Limb (tissue), 2 donors: ENCODE results near the gene ST3GAL5.
"Not testable (repeated sequence)": the region's sequence is repeated elsewhere in the genome, so short reads cannot be mapped to it uniquely, and the experiment has no call there.

Source experiments
- DNase-seq, 2 donors: peaks; one replicate each; pipeline ENCODE4 v3.0.0-alpha.2; 2016; ENCODE audit errors: extremely low spot score in 2 of 2

Gene ST3GAL5

DNA sequence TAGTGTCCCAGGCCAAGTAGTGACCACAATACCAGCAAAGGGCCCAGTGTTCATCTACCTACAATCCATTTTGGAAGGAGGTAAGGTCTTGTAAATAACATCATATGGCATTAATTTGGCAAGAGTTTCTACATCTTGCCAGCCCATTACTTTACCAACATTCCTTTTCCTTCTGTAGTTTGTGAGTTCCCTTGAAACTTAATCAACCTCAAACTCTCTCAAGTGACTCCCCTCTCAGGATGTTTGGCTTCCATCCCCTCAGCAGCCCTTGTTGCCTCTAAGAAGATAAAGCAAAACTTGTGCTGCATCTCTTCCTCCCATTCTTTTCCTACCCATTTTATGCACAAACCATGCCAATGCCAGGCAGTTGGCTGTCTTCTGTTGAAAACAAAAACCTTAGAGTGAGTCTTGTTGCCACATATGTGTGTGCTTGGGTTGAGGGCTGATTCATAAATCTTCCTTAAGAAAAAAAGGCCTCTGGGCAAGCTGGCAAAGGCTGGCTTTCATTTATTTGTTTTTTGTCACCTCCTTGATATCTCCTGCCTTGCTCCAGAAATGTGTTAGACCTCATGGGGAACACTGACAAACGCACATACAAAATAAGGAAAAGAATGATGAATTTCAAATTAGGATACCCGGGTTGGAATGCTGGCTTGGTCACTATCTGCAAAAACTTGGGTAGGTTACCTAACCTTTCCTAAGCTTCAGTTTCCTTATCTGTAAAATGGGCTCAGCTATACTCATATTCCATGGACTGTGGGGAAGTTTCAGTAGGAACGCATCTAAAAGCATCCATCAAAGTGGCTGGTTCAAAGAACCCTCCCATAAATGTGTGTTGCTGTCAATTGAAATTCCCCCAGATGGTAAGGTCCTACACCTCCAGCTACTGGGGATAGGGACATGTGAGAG is 29.4 kb upstream of the ST3GAL5 start:
- no peak for DNase-seq

DNA sequence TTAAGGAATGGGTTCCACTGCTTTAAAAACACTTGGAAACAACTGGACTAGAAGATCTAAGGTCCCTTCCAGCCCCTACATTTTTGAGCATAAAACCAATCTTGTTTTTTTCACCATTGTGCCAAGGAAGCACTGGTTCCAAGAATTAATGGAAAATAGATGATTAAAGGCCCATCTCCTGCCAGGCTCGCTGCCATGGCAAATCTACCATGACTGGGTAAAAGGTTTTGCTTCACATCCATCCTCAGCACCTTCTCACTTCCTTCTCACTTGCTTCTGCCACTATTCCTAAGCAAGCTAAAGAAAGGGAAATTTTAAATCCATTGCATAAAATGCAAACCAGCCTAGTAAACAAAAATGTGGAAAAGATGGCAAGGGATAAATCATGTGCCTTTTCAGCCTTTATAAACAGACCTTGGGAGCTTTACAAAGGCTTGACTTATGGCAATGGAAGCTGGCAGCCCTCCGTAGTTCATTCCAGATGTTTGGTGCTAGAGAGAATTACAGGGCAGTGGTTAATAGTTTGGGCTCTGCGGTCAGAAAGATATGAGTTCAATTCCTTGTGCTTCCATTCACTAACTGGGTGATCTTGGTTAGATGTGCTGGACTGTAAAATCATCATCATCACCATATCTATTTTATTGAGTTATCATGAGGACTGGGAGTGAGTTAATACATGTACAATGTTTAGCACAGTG is 27.0 kb upstream of the ST3GAL5 start:
- no peak for DNase-seq

DNA sequence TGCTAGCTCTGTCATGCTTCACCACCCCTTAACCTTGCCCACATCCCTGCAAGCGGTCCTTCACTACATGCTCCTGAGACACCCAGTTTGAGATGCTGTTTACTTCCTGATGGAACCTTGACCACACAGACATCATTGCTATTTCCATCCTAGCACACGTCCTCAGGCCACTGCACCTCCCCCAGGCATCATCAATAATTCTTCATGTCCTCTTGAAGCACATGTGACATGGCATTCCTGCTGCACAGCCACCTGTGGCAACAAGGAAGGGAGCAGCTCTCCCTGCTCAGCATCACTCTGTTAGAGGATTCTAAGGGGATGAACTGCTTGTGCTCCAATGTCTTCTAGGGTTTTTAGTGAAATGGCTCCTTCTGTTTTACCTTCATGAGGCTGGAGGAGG is 26.1 kb upstream of the ST3GAL5 start:
- DNase-seq = no peak

DNA sequence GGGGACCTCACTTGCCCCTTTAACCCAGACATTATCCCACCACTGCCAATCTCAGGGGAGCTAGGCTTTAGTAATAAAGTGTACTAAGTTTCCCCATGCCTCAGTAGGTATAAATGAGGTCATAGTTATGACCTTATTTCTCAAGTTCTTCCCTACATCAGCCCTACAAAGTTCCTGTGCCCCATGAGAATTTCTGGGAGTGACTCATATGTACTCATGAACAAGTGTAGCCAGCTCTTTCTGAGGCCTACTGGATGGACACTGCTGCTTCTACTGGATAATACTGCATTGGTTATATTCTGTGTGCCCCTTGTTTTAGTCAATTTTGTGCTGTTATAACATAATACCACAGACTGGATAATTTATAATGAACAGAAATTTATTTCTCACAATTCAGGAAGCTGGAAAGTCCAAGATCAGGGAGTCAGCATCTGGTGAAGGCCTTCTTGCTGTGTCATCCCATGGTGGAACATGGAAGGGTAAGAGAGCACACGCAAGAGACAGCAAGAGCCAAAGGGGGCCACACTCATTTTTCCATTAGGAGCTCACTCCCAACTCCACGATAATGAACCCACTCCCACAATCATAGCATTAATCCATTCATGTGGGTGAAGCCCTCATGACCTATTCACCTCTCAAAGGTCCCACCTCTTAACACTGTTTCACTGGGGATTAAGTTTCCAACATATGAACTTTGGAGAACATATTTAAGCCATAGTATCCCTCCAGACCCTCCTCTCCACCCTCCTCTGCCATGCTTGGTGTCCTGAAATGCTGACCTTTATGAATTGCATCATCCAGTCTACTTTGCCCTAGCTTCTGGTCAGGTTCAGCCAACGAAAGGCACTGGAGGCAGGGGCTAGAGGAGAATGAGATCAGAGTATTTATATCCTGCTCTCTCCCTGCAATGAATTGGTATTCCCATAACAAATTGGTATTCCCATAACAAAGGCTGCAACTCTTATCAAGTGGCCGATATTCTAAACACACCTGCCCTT is 25.4 kb upstream of the ST3GAL5 start:
- DNase-seq = no peak

DNA sequence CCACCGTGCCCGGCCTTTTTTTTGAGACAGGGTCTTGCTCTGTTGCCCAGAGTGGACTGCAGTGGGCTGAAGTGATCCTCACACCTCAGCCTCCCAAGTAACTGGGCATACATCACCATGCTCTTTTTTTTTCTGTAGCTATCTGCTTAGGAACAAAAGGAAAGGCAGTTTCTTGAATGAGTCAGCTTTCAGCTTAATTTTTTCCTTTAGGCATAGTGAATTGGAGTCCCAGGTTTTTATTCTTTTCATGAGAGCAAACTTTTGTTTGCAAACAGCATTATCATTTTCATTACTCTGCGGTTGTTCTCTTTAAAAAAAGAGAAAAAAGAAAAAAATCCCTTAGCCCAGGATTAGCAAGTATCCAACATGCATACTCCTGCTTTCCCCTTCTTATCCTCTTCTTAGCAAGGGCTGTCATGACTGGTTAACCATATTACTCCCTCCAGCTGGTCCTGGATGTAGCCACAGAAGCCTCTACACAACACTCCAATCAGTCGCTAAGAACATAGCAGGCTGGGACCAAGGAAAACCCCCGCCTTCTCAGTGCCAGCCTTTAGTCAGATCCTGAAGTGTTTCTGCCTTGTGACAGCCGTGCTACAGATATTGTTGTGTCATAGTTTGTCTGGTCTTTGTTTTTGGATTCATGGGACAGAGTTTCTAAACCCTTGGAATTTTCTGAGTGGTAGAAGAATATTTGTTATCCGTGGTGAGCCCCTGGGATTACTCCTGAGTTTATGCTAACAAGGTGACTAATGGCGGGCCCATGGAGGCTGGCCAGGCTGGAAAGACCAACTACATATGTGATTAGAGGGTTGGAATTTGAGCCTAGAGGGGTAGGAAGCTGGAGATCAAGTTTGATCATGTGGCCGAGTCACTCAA is 23.3 kb upstream of the ST3GAL5 start:
- DNase-seq = no peak

DNA sequence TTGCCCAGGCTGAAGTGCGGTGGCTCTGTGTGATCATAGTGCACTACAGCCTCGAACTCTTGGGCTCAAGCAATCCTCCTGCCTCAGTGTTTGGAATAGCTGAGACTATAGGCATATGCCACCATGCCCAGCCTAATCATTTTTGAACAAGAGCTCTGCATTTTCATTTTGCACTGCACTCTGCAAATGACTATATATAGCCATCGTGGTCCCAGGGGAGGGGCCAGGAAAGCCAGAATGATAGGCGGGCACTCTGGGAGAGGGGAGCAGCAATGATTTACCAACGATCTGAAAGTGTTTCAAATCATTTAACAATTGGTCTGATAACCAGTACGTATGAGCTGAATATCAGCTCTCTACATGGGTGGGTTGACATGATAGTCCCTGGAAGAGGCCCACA is 22.3 kb upstream of the ST3GAL5 start:
- DNase-seq = no peak

DNA sequence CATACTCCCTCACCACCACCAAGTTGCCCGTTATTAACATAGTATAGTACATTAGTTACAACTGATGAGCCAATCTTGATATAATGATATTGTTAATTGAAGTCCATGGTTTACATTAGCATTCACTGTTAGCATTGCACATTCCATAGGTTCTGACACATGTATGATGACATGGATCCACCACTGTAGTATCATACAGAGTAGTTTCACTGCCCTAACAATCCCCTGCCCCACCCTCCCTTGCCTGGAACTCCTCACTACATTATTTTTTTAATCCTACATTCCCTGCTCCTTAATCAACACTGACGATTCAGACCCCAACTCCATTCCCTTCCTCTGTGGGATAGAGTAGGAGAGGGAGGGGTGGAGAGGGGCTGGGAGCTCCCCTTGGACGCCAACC is 20.2 kb upstream of the ST3GAL5 start:
- no peak for DNase-seq

DNA sequence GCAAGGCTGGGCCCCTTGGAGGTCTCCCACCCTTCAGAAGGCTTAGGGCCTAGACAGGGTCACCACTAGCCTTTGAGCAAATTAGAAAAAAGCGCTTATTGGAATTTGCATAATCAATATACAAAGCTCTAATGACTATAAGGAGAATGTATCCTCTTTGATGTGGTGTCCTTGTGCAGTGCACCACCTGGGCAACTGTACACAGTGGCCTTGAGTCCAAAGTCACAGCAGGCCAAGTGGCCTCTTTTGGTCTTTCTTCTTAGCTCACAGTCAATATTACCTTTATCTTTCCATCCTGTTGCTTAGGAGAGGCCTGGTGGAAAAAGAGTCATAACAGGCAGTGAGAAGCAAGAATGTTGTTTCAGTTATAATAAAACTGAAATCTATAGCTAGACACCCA is 19.7 kb upstream of the ST3GAL5 start:
- DNase-seq = no peak

DNA sequence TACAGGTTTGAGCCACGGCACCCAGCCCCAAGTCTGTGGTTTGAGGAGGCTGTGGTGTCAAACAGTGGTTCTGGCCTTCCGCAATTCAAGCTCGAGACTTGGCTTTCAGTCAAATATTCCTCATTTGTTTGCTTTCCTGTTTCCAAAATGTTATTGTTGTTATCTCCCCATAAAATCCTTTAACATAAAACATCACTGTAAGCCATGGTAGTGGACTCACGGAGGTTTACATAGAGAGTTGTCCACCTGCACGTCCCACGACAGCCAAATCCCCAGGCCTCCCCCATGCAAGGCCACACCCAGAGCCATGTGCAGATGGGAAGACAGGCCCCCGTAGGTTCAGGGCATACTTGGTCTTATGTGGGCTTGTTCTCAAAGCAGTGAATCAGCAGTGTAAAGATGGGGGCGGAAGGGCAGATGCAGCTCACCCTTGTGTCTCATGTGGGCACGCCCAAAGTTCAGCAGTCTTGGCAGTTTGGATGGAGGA is 18.9 kb upstream of the ST3GAL5 start:
- DNase-seq = no peak

DNA sequence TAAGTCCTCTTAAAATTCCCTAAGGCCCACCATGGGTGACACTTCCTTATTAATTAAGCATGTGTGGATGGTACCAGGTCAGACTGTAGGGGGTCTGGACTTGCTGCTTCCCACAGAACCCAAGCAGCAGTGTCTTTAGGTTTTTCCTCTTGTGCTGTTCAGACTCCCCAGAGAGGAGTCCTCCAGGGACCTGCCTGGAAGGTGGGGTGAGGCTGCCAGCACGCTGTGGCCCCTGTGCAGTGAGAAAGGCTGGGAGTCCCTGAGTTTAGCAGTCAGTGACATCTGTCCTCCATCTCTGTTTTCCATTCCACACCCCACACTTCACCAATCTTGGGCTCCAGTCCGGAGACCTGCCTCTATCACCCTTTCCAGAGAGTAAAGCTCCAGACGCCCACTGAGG is 18.0 kb upstream of the ST3GAL5 start:
- DNase-seq = no peak

DNA sequence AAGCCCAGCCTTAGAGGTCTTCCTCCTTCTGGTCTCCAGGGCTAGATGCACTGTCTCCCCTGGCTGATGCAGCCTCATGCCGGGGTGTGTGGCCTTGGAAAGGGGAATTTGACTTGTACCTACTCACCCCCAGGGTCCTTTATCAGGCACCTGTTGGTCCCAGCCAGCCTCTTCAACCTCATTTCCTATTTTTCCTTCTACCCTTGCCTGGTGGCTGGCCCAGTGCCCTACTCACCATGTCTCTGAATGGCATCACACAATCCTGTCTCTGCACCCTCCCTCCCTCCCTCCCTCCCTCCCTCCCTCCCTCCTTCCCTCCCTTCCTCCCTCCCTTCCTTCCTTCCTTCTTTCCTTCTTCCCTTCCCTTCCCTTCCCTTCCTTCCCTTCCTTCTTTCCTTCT is 17.1 kb upstream of the ST3GAL5 start:
- DNase-seq = no peak

DNA sequence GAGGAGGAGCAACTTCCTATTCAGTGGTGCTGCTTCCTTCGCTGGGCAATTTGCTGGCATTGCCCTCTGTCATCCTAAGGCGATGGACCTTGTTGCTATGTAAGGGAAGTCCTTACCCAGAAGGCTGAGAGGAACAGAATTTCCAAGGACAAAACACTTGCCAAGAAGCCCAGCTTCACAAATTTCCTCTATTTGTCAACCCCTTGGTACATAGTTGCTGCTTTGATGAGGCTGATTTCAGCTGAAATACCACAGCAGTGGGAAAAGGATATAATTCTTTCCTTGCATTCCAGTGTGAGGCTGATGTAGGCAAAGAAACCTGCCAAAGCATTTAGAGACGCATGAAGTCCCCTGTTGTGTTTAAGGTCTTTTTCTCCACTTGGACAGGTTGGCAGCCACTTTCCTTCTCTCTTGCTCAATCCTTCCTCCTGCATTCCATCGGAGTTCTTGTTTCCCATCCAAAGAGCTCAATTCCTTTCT is 16.4 kb upstream of the ST3GAL5 start:
- DNase-seq = no peak

DNA sequence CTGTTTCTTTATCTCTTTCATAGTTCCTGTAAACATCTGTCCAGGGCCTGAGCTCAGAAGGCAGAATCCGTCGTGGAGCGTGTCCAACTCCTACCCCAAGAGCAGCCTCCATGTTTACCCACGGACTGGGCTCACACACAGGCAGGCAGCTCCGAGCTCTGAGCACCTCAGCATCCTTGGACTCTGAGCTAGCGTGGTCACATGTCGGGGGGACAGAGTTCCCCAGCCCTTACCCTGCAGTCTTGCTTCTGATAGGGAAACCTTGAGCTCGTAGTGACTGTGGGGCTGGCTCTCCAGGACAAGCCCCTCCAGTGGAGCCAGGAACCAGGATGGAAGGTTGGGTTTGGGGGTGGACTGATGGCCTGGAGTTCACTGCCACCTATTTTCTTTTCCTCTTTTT is 15.1 kb upstream of the ST3GAL5 start:
- DNase-seq = no peak

DNA sequence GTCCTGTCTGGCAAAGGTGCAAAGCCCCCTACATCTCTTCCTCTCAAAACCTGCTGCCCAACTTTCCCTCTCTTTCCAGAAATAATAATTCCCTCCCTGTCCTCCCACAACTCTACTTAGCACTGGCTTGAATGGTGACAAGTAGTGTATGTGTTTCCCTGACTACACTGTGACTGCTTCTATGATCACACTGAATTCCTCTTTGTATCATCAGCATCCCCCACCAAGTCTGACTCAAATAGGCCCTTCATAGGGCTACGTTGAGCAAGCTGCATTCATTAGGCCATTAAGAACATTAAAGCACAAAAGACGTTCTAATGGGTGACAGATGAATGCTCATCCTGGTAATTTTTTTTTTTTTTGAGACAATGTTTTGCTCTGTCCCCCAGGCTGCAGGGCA is 13.7 kb upstream of the ST3GAL5 start:
- DNase-seq = no peak

DNA sequence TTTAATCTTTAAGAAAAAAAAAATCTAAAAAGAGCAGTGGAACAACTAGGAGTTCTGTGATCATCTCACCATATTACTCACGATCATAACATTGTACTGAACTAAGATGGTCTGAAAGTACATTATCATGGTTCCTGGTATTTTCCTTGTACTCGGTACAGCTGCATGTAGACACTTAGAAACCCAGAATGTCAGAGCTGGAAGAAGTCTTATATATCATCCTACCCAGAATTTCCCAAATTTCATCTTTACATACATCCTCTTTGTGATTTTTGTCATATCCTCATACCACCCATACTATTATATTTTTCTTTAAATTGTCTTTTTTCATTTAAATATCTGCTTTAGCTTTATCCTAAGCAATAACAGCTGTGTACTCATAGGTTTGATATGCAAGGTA is 12.4 kb upstream of the ST3GAL5 start:
- DNase-seq = no peak

DNA sequence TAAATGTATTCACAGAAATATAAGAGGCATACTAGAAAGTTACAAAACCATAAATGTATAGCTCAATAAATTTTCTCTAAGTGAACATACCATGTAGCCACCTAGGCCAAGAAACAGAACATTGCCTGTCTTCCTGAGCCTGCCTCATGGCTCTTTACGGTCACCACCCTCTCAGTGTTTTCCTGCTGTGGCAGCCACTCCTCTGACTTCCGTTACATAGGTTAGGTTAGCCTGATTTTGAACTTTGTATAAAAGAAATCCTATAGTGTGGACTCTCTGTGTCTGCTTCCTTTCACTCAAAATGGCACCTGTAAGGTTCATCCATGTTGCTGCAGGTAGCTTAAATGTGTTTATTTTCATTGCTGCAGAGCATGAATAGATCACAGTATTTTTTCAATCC is 11.6 kb upstream of the ST3GAL5 start:
- no peak for DNase-seq

DNA sequence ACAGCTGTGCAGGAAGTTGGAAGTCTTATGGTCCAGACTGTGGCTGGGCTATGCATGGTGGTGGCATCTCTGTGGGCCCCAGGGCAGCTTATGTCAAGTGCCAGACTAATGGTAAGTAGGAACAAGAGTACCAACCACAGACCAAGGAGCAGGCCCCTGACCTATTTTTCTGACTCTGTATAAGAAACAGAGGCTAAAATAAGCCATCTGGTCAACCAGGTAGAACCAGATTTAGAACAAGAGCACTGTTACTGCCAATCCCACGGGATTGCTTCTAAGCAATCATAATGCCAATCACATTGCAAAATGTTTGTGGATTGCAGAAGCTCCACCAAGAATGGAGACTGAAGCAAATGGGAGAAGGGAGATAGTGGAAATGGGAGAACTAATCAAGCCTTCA is 11.1 kb upstream of the ST3GAL5 start:
- DNase-seq = no peak

DNA sequence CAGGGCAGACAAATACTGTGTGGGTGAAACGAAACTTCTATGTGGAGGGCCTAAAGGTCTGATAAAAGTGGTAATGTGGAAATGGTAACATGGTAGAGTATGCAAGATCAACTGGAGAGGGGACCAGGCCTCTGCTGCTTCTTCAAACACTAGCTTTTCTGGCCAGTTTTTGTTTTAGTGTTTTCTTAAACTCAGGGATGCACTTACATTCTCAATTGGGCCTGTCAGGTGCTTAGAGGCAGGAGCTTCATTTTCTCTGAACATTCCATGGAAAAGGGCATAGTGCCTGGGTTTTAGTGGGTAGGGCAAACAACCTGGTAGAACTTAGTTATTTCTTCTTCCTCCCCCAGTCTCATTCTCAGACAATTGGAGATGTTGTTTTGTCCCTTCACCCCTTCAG is 10.5 kb upstream of the ST3GAL5 start:
- no peak for DNase-seq

DNA sequence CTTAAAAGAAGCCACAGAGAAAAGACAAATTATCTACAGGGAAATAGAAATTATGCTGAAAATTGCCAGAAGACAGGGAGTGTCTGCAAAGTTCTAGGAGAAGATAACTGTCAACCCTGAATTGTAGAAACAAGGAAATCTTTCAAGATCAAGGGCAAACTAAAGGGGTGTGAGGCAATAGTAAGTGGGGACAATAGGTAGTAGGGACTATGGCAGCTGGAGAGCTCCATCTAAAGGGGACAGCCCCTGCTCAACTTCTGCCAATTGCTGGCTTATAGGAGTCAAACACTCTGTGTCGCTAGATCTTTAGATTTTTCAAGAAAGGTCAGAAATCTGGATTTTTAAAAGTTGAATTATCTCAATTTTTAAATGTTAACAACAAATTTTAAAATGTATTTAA is 10.1 kb upstream of the ST3GAL5 start:
- DNase-seq = no peak

DNA sequence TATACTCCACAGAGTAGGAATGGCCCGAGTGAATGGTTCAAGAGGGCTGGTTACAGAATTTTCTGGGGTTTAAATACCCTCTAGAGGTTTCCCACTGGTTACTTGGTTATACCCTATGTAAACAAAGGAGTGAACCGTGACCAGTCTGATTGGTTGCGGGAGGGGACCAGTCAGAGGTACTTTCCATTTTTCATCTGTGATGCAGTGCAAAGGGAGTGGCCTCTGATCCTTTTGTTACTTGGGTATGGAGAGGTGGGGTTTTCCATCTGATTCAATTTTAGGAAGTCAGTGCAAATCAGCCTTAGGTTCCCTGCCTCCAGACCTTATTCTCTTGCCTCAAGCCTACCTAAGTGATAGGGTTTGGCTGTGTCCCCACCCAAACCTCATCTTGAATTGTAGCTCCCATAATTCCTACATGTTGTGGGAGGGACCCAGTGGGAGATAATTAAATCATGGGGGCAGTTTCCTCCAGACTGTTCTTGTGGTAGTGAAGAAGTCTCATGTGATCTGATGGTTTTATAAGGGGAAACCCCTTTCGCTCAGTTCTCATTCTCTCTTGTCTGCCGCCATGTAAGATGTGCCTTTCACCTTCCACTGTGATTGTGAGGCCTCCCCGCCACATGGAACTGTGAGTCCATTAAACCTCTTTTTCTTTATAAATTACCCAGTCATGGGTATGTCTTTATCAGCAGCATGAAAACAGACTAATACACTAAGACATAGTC is 5.9 kb upstream of the ST3GAL5 start:
- DNase-seq = not testable (repeated sequence)
